Nephron progenitor cell (in vitro differentiated cells): Measurements from ENCODE around the gene RDH8.

Experiments
- DNase-seq: peaks from one replicate; pipeline ENCODE4 v3.0.0; 2021
- H3K27ac Mint-ChIP-seq: 2 replicates; pipeline ENCODE4 v1.8.0; 2021; ENCODE audit warnings: mild to moderate bottlenecking, moderate library complexity, mixed read lengths
- H3K27me3 Mint-ChIP-seq: 2 replicates; pipeline ENCODE4 v1.8.0; 2021; ENCODE audit warnings: mild to moderate bottlenecking, low read depth, mixed read lengths; ENCODE audit not compliant: poor library complexity
- H3K36me3 Mint-ChIP-seq: 2 replicates; pipeline ENCODE4 v1.8.0; 2021; ENCODE audit warnings: low read depth, mixed read lengths
- H3K4me1 Mint-ChIP-seq: 2 replicates; pipeline ENCODE4 v1.8.0; 2021; ENCODE audit warnings: mixed read lengths
- H3K4me3 Mint-ChIP-seq: 2 replicates; pipeline ENCODE4 v1.8.0; 2021; ENCODE audit warnings: mild to moderate bottlenecking, moderate library complexity, mixed read lengths
- H3K9me3 Mint-ChIP-seq: 2 replicates; pipeline ENCODE4 v1.8.0; 2021; ENCODE audit warnings: mild to moderate bottlenecking, moderate library complexity, mixed read lengths
- TF ChIP-seq, protein P1 (sequence below): fragments of 200-600 bp; sonication (generic); IDR thresholded peaks from 2 replicates; pipeline ENCODE4 v1.5.0; 2021; ENCODE audit warnings: antibody characterized with exemption

The RDH8 gene

DNA sequence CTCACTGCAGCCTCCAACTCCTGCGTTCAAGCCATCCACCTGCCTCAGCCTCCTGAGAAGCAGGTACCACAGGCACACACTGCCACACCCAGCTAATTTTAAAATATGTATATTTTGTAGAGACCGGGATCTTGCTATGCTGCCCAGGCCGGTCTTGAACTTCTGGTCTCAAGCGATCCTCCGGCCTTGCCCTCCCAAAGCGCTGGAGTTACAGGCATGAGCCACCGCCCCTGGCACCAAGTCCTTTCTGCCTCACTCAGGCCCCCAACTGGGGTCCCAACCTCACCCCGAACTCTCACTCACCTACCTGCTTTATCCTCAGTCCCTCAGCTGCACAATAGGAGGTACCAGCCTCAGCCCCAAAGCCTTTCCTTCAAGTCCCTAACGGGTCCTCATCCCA lies 2.3 kb upstream of the RDH8 start:
- no peak overlapping the region for H3K4me3 Mint-ChIP-seq

DNA sequence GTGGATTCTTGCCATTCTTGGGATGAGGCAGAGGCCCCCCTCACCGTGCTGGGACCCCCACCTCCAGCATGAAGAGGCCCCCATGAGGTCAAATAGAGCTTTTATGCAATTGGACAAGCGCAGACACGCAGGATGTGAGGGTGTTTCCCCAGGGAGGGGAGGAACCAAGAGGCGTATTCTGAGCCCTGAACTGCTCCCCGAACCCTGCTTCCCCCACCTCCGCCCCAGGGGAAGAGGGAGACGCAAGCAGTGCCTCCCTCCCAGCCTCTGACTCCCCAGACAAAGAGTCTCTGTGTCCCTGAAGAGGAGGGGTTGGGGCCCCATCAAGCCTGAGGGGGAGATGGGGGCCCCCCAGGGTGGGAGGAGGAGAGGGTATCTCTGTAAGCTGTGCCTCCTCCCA lies 1.3 kb upstream of the RDH8 start:
- H3K4me1 Mint-ChIP-seq, result peaks cover 27% of the 10 kb centered on the region
- no peaks in the 10 kb centered on the region for H3K9me3 Mint-ChIP-seq
- no peak overlapping the region for H3K27ac Mint-ChIP-seq
- H3K4me3 Mint-ChIP-seq, result no peak overlapping the region
- H3K27me3 Mint-ChIP-seq, result peaks cover 76% of the 10 kb centered on the region
- DNase-seq, result no peak
- H3K36me3 Mint-ChIP-seq, result no peaks in the 10 kb centered on the region
- TF ChIP-seq, protein P1, sequence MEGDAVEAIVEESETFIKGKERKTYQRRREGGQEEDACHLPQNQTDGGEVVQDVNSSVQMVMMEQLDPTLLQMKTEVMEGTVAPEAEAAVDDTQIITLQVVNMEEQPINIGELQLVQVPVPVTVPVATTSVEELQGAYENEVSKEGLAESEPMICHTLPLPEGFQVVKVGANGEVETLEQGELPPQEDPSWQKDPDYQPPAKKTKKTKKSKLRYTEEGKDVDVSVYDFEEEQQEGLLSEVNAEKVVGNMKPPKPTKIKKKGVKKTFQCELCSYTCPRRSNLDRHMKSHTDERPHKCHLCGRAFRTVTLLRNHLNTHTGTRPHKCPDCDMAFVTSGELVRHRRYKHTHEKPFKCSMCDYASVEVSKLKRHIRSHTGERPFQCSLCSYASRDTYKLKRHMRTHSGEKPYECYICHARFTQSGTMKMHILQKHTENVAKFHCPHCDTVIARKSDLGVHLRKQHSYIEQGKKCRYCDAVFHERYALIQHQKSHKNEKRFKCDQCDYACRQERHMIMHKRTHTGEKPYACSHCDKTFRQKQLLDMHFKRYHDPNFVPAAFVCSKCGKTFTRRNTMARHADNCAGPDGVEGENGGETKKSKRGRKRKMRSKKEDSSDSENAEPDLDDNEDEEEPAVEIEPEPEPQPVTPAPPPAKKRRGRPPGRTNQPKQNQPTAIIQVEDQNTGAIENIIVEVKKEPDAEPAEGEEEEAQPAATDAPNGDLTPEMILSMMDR, result no peak

More for the DNA sequence above, 2.3 kb upstream of the RDH8 start:
- Mint-ChIP-seq H3K36me3 (no peaks in the 10 kb centered on the region), H3K9me3 (no peaks in the 10 kb centered on the region), H3K27me3 (peaks cover 78% of the 10 kb centered on the region), H3K27ac (no peak overlapping the region), H3K4me1 (peaks cover 34% of the 10 kb centered on the region)
- no peak for DNase-seq
- TF ChIP-seq, protein P1, result no peak

DNA sequence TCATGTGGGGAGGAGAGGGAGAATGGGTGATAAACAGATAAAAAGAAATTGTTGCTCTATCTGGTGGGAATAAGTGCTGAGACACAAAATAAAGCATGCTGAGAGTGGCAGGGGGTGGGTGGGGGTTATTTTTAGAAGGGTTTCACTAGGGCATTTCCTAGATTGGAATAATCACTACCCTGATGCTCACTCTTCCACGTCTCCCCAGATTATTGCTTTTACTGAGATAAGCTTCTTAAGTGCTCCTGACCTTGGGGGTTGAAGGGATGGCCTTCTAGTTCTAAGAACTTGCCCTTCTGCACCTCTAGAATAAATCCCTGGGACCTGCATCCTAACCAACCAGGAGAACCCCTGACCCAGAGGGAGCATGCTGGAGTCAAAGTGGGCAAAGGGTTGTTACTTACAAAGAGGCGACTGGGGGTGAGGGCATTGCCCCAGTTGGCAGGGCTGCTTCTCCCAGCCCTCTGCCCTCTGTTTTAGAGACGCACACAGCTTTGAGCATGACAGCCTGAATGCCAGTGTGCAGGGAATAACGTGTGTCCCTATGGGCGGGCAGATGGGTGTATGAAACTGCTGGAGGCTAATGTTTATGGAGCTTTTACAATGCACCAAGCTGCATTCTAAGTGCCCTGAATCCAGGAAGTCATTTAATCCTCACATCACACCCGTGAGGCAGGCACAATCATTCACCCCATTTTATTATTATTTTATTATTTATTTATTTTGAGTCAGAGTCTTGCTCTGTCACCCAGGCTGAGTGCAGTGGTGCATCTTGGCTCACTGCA lies 743 bp downstream of the RDH8 start:
- no peak overlapping the region for H3K27ac Mint-ChIP-seq
- no peak for DNase-seq
- H3K4me3 Mint-ChIP-seq, result no peak overlapping the region
- TF ChIP-seq, protein P1, result no peak
- H3K4me1 Mint-ChIP-seq, result peaks cover 8% of the 10 kb centered on the region
- no peaks in the 10 kb centered on the region for H3K9me3 Mint-ChIP-seq
- H3K36me3 Mint-ChIP-seq, result no peaks in the 10 kb centered on the region
- peaks cover 69% of the 10 kb centered on the region for H3K27me3 Mint-ChIP-seq

DNA sequence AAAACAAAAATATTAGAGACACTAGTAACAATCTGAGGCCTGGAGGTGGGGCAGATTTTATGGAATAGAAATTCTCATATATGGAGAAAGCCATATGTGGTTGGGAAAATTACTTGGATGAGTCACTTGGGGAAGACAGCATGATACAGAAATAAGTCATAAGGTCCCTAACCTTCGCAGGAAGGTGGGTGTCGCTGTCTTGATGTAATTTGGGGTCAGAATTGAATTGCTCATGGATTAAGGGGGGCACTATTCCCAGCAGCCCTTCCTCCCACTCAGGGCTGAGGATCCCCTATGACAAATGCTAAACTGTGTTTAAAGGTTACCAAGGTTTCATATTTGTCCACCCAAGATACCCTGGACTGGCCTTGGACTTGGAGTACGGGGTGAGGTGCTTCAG lies 5.0 kb downstream of the RDH8 start:
- peaks cover 52% of the 10 kb centered on the region for H3K27me3 Mint-ChIP-seq
- H3K36me3 Mint-ChIP-seq, result no peaks in the 10 kb centered on the region
- TF ChIP-seq, protein P1, result no peak
- no peaks in the 10 kb centered on the region for H3K9me3 Mint-ChIP-seq
- H3K4me3 Mint-ChIP-seq, result no peak overlapping the region
- H3K4me1 Mint-ChIP-seq, result no peaks in the 10 kb centered on the region
- no peak overlapping the region for H3K27ac Mint-ChIP-seq
- no peak for DNase-seq

DNA sequence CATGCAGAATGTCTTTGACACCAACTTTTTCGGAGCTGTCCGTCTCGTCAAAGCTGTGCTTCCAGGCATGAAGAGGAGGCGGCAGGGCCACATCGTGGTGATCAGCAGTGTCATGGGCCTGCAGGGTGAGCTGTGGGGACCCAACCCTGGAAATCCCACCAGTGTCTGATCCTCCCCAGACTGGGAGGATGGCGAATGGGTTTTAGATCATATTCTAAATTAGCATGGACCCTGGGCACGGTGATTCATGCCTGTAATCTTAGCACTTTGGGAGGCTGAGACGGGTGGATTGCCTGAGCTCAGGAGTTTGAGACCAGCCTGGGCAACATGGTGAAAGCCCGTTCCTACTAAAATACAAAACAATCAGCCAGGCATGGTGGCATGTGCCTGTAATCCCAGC lies 5.5 kb downstream of the RDH8 start:
- H3K4me1 Mint-ChIP-seq, result no peaks in the 10 kb centered on the region
- no peak for DNase-seq

More for the DNA sequence above, 5.5 kb downstream of the RDH8 start:
- no peak overlapping the region for H3K4me3 Mint-ChIP-seq
- H3K27ac Mint-ChIP-seq, result no peak overlapping the region
- no peaks in the 10 kb centered on the region for H3K36me3 Mint-ChIP-seq
- TF ChIP-seq, protein P1, result no peak
- peaks cover 49% of the 10 kb centered on the region for H3K27me3 Mint-ChIP-seq
- H3K9me3 Mint-ChIP-seq, result no peaks in the 10 kb centered on the region
